ENCODE results near the gene PFDN1. TPM values are rescaled to one million over a fixed set of nuclear protein-coding genes. Genes with fewer than 3 reads are reported as not detected.

The PFDN1 gene
- total RNA-seq, 1 experiment from 2014 or later = 71.9 TPM

DNA sequence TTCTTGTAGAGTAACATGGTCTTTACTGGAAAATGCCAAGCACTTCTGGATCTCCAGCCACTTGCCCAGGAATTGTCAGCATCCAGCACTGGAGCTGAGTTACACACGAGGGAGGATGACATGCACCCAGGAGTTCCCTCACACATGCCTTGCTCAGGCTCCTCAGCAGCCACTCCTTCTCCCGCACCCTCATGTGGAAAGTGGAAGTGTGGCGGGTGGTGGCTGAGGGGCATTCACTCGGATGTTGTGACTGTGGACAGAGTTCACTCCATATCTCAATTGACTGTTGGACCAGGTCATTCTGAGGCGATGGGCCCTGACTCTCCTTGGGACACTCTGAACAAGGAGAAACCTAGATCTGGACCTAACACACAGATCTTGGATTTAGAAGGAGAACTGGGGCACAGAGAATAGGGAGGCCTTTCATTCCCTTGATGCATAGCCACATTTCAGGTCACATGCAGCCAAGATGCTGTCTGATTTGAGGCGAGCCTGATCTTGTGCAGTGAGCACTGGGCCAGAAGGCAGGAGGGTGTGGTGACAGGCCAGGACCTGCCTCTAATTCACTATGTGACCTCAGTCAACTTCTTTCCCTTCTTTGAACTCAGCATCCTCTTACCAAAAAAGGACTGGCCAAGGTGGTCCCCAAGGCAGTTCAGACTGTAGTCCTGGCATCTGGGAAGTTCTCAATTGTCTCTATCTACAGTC lies 65.9 kb downstream of the PFDN1 start:
- no peaks in the 10 kb centered on the region for H3K9me3 Mint-ChIP-seq (ENCODE audit: low read depth, unreplicated experiment)
- CTCF ChIA-PET = no interaction called here
- no peaks in the 10 kb centered on the region for H3K27me3 Mint-ChIP-seq (ENCODE audit: unreplicated experiment)
- H3K4me3 Mint-ChIP-seq (ENCODE audit: low read depth, unreplicated experiment) = no peak overlapping the region
- TF ChIP-seq CTCF (IDR thresholded peaks at IDR 0.05; ENCODE audit: unreplicated experiment) = no peak
- H3K36me3 Mint-ChIP-seq (ENCODE audit: insufficient read depth, unreplicated experiment) = peaks cover 23% of the 10 kb centered on the region
- intact Hi-C loops (cut with micrococcal nuclease; ENCODE audit: unreplicated experiment) = no loop called here
- BruUV-seq (replicated peaks) = no TSS peak
- no peak for DNase-seq
- no peak overlapping the region for H3K27ac Mint-ChIP-seq (ENCODE audit: unreplicated experiment)
- H3K4me1 Mint-ChIP-seq (ENCODE audit: low read depth, unreplicated experiment) = peaks cover 23% of the 10 kb centered on the region

DNA sequence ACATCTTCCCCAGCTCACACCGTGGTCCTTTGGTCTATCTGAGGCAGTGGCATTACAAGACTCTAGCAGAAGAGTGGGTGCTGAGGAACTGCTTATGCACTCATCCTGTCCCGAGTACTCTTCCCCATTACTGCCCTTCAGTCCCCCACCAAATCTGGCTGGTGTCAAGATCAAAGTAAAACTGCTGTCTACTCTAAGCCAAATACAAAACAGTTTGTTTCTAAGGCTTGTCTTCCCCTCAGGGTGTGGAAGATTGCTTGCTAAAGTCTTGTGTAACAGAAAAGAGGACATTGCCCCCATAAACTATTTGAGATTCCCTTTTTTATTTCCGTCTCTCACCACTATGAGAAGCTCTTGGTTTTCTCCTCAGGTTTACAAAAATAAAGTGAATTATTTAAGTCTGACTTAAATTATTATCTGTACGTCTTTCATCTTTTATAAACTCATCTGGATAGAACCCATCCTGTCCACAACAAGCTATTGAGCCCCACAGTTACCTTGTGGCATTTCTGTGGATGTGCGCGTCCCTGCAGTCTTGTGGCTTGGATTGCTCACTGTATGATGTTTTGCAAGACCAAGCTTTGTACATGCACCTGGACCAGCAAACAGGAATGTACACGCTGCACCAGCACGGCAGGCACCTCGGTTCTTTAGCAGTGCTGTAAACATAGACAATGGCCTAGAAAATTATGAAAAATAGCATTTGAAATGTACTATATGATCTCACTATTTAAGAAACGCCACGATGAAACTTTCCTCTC lies 66.9 kb downstream of the PFDN1 start:
- peaks cover 18% of the 10 kb centered on the region for H3K36me3 Mint-ChIP-seq (ENCODE audit: insufficient read depth, unreplicated experiment)
- H3K4me1 Mint-ChIP-seq (ENCODE audit: low read depth, unreplicated experiment) = peaks cover 12% of the 10 kb centered on the region
- no peaks in the 10 kb centered on the region for H3K9me3 Mint-ChIP-seq (ENCODE audit: low read depth, unreplicated experiment)
- no peak overlapping the region for H3K27ac Mint-ChIP-seq (ENCODE audit: unreplicated experiment)
- no peak for TF ChIP-seq CTCF (IDR thresholded peaks at IDR 0.05; ENCODE audit: unreplicated experiment)
- CTCF ChIA-PET = interaction anchor here (0.6 to 0.7 kb wide), 2 partner anchors 8 to 26 kb away, joined by 3 to 7 read pairs; no protein-coding TSS in a partner anchor
- no TSS peak for BruUV-seq (replicated peaks)
- no peak for DNase-seq
- no peak overlapping the region for H3K4me3 Mint-ChIP-seq (ENCODE audit: low read depth, unreplicated experiment)
- H3K27me3 Mint-ChIP-seq (ENCODE audit: unreplicated experiment) = no peaks in the 10 kb centered on the region
- intact Hi-C loops (cut with micrococcal nuclease; ENCODE audit: unreplicated experiment) = no loop called here

- Mint-ChIP-seq H3K4me3 (ENCODE audit: low read depth, unreplicated experiment) (no peak overlapping the region), H3K27ac (ENCODE audit: unreplicated experiment) (no peak overlapping the region), H3K27me3 (ENCODE audit: unreplicated experiment) (no peaks in the 10 kb centered on the region), H3K9me3 (ENCODE audit: low read depth, unreplicated experiment) (no peaks in the 10 kb centered on the region), H3K4me1 (ENCODE audit: low read depth, unreplicated experiment) (peaks cover 9% of the 10 kb centered on the region), H3K36me3 (ENCODE audit: insufficient read depth, unreplicated experiment) (peaks cover 11% of the 10 kb centered on the region)
- CTCF ChIA-PET = interaction anchor here (0.7 kb wide), 1 partner anchor 138 kb away, joined by 5 read pairs; no protein-coding TSS in a partner anchor
- DNase-seq = no peak
- TF ChIP-seq CTCF (IDR thresholded peaks at IDR 0.05; ENCODE audit: unreplicated experiment) = no peak
- intact Hi-C loops (cut with micrococcal nuclease; ENCODE audit: unreplicated experiment) = no loop called here
- BruUV-seq (replicated peaks) = no TSS peak
Observed at GRCh38 chr5:140234377-140234989, 68.4 kb downstream of the PFDN1 start.

DNA sequence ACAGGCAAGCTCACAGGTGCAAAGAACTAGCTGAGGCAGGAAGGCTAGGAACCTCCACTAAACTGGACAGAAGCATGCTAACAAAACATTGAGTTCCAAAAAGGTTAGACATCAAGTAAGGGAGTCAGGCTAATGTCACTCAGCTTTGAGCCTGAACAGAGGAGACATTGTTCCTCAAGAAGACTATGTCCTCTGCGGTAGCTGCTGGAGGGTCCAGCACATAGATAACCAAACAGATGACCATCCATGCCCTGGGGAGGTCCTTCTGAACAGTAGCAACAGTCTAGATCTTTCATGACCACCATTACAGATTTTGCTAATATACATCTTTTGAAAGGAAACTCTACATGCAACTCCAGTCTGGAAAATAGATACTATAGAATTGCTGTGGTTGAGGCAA lies 70.2 kb downstream of the PFDN1 start:
- no peak for DNase-seq
- CTCF ChIA-PET = interaction anchor here (0.5 kb wide), 1 partner anchor 119 kb away, joined by 5 read pairs; no protein-coding TSS in a partner anchor
- H3K4me3 Mint-ChIP-seq (ENCODE audit: low read depth, unreplicated experiment) = no peak overlapping the region
- H3K4me1 Mint-ChIP-seq (ENCODE audit: low read depth, unreplicated experiment) = peaks cover 9% of the 10 kb centered on the region
- no peak for TF ChIP-seq CTCF (IDR thresholded peaks at IDR 0.05; ENCODE audit: unreplicated experiment)
- intact Hi-C loops (cut with micrococcal nuclease; ENCODE audit: unreplicated experiment) = no loop called here
- H3K27ac Mint-ChIP-seq (ENCODE audit: unreplicated experiment) = no peak overlapping the region
- H3K9me3 Mint-ChIP-seq (ENCODE audit: low read depth, unreplicated experiment) = no peaks in the 10 kb centered on the region
- peaks cover 10% of the 10 kb centered on the region for H3K36me3 Mint-ChIP-seq (ENCODE audit: insufficient read depth, unreplicated experiment)
- no TSS peak for BruUV-seq (replicated peaks)
- no peaks in the 10 kb centered on the region for H3K27me3 Mint-ChIP-seq (ENCODE audit: unreplicated experiment)

Data from Calu3 (cell line).